Bronchial epithelial cell (primary cell): Measurements from ENCODE around the gene RNU1-4. TPM values are rescaled to one million over a fixed set of nuclear protein-coding genes. Genes with fewer than 3 reads are reported as not detected.
A peak's percentile ranks its signal among the peaks of the same experiment; 100 is the strongest.
"Not testable (repeated sequence)": the region's sequence is repeated elsewhere in the genome, so short reads cannot be mapped to it uniquely, and the experiment has no call there.

Experiments
- DNase-seq: peaks from one replicate; pipeline ENCODE4 v3.0.0-alpha.2; 2010; ENCODE audit warnings: low read depth
- FAIRE-seq: peaks from 2 replicates; lab custom pipeline; 2011; peaks lifted over from hg19 to GRCh38; lab: Jason Lieb, UNC
- H3K27me3 ChIP-seq: 2 replicates; pipeline ENCODE4 v1.5.1; 2011; ENCODE audit warnings: low read length; ENCODE audit not compliant: control insufficient read depth, insufficient read depth
- H3K36me3 ChIP-seq: 2 replicates; pipeline ENCODE4 v1.5.1; 2011; ENCODE audit warnings: low read length; ENCODE audit not compliant: control insufficient read depth, insufficient read depth
- H3K4me3 ChIP-seq: 2 replicates; pipeline ENCODE4 v1.5.1; 2011; ENCODE audit warnings: mild to moderate bottlenecking, low read depth, low read length, control low read depth
- total RNA-seq: library from RNA; depleted of rRNA; stranded (reverse); fragments of >200 nt; gene quantifications from 2 replicates; pipeline ENCODE4 v1.2.1, GENCODE V29; 2014

RNU1-4 gene
- 2,323 and 5,262 TPM in 2 replicates for total RNA-seq

DNA sequence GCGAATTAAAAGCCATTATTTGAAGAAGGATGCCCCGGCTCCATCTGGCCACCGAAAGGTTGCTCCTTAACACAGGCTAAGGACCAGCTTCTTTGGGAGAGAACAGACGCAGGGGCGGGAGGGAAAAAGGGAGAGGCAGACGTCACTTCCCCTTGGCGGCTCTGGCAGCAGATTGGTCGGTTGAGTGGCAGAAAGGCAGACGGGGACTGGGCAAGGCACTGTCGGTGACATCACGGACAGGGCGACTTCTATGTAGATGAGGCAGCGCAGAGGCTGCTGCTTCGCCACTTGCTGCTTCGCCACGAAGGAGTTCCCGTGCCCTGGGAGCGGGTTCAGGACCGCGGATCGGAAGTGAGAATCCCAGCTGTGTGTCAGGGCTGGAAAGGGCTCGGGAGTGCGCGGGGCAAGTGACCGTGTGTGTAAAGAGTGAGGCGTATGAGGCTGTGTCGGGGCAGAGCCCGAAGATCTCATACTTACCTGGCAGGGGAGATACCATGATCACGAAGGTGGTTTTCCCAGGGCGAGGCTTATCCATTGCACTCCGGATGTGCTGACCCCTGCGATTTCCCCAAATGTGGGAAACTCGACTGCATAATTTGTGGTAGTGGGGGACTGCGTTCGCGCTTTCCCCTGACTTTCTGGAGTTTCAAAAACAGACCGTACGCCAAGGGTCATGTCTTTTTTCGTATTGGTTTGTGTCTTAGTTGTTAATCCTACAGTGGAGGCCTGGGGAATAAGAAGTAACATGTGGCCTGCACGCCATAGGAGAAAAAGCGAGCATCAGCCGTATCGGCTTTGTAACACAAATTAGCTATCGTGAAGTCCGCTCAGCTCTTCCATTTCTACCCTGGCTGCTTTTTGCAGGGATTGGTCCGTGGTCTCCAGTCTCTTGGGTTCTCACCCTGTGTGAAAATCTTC lies at the start of gene RNU1-4:
RNU1-4 (plus strand) TSS at position 470 of the 918 bp plus-strand sequence.
- H3K36me3 ChIP-seq, DNase-seq, H3K4me3 ChIP-seq, FAIRE-seq, H3K27me3 ChIP-seq: not testable (repeated sequence)

GRCh38 chr1:16690971-16691682 lies 49.2 kb upstream of the RNU1-4 start:
- not testable (repeated sequence) for DNase-seq, FAIRE-seq, H3K36me3 ChIP-seq, H3K4me3 ChIP-seq, H3K27me3 ChIP-seq

DNA sequence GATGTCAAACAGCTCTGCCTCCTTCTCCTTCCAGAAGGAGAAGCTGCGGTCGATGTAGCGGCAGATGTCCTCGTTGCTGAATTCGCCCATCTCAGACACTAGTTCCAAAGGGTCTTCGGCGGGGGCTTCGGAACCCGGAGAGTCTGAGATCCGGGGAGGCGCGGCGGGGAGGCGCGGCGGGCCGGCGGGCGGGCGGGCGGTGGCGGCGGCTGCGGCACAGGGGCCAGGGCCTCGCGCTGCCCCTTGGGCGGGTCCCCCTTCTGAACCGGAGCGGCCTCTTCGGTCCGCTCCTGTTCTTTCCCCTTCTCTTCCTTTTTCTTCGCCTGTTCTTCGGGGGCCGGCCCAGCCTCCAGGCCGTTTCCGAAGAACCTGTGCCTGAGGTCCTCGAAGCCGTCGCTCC lies 48.0 kb upstream of the RNU1-4 start:
- FAIRE-seq, H3K27me3 ChIP-seq, H3K36me3 ChIP-seq, H3K4me3 ChIP-seq, DNase-seq: not testable (repeated sequence)

DNA sequence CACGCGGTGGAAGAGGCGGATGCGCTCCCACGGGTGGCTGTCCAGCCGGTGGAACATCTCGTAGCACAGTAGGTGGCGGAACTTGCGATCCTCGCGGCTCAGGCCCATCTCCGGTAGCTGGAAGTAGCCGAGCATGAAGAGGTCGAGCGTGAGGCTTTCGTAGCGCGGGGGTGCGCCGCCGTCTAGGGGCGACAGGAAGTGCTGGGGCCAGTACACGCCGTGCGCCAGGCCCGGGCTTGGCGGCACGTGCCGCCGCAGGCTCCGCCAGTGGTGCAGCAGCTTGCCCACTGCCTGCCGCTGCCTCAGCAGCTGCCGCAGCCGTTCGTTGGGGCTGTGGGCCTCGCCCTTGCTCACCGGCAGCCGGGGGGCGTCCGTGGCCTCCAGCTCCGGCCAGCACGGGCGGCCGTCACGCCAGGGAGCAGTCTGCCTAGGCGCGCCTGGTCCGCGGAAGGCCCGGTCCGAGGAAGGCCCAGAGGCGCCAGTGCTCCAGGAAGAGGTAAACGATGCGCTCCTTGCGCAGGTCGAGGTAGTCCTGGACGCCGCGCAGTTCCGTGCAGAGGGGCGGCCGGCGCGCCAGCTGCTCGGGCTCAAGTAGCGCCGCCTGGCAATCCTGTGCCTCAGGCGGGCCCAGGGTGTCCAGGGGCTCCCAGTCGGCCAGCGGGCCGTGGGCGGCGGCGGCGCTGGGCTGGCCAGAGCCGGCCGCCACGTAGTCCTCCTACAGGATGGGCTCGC lies 47.4 kb upstream of the RNU1-4 start:
- not testable (repeated sequence) for H3K4me3 ChIP-seq, DNase-seq, H3K27me3 ChIP-seq, FAIRE-seq, H3K36me3 ChIP-seq

DNA sequence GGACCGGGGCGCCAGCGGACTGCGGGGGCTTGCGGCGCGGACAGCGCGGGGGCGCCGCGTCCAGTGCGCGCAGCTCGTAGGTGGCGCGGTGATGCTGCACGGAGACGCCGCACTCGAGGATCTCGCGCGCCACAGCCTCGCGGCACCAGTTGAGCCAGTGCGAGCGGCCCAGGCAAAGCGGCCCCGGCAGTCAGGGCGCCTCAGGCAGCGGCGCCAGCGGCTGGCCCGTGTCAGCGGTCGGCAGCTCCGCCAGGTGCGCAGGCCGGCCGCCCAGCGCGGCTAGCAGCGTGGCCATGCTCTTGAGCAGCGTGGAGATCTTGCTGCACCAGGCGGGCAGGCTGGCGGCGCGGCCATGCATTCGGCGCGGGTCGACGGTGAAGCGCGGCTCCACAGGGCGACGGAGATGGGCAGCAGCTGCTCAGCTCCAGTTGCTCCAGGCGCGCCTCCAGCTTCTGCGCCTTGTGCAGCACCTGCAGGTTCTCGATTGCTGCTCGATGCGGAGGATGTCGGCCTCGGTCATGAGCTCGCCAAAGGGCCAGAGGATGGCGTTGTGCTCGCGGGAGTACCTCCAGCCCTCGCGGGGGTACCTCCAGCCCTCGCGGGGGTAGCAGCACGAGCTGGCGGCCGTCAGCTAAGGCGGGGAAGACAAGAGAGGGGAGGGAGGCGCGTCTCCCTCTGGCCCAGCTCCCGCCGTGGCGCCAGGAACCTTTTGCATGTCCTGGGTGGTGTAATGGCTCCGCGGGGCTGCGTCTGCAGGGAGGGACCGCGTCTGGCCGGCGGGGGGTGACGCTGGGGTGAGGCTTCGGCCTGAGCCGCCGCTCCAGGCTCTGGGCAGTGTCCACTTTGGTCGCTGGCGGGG lies 46.6 kb upstream of the RNU1-4 start:
- H3K27me3 ChIP-seq, H3K36me3 ChIP-seq, FAIRE-seq, DNase-seq, H3K4me3 ChIP-seq: not testable (repeated sequence)

- not testable (repeated sequence) for H3K27me3 ChIP-seq, H3K36me3 ChIP-seq, H3K4me3 ChIP-seq, DNase-seq
- FAIRE-seq, result peak; percentile 98
These were observed 46.0 kb upstream of the RNU1-4 start for GRCh38 chr1:16694308-16694702.

DNA sequence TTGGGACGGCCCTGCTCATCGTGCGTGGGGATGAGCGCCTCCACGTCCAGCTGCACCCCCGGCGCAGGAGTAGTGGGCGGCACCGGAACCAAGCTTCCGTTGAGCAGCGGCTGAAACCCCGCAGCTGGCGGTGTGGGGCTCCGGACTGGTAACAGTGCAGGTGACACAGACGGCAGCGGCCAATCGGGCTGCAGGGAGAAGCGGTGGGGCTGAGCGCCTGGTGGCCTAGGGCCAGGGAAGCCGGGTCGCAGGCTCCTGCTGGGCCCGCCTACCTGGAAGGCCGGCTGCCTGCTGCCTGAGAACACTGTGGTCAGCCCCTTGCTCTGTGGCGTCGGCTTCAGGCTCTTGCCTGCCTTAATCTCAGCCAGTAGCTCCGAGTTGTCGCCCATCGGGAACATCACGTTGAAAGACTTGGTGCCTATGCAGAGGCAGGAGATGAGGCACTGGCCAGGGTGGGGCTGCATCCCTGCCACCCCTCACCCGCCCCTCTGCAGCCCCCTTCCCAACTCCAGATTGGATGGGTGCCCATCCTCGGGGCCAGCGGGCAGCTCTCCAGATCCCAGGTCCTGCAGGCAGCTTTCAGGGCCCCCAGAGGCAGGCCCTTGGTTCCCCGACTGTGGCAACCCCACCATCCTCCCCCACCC lies 43.7 kb upstream of the RNU1-4 start:
- not testable (repeated sequence) for H3K36me3 ChIP-seq, FAIRE-seq, H3K27me3 ChIP-seq, H3K4me3 ChIP-seq, DNase-seq

DNA sequence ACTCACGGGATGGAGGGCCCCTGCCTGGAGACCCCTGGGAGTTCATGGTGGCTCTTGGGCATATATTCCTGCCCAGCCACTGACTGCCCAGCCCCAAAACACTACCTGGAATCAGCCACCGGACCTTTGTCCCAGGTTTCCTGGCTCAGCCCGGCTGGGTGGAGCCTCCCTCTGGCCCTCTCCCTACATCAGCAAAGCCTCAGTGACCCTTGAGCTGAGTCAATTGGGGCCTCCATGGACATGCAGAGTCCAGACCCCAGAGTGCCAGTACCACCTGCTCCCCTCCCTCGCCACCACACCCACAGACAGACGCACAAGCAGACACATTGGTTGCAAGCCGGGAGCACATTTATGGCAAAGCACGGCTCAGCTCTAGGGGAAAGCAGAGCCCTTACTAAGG lies 43.2 kb upstream of the RNU1-4 start:
- FAIRE-seq, result peak; percentile 77
- not testable (repeated sequence) for DNase-seq, H3K4me3 ChIP-seq, H3K36me3 ChIP-seq, H3K27me3 ChIP-seq

- not testable (repeated sequence) for H3K36me3 ChIP-seq, FAIRE-seq, H3K27me3 ChIP-seq, H3K4me3 ChIP-seq, DNase-seq
These were observed 40.9 kb upstream of the RNU1-4 start for GRCh38 chr1:16699440-16699839.

GRCh38 chr1:16700138-16700895 lies 40.0 kb upstream of the RNU1-4 start:
- not testable (repeated sequence) for H3K36me3 ChIP-seq, DNase-seq, FAIRE-seq, H3K4me3 ChIP-seq, H3K27me3 ChIP-seq

GRCh38 chr1:16701189-16701588 lies 39.1 kb upstream of the RNU1-4 start:
- not testable (repeated sequence) for H3K4me3 ChIP-seq, DNase-seq, FAIRE-seq, H3K27me3 ChIP-seq, H3K36me3 ChIP-seq

DNA sequence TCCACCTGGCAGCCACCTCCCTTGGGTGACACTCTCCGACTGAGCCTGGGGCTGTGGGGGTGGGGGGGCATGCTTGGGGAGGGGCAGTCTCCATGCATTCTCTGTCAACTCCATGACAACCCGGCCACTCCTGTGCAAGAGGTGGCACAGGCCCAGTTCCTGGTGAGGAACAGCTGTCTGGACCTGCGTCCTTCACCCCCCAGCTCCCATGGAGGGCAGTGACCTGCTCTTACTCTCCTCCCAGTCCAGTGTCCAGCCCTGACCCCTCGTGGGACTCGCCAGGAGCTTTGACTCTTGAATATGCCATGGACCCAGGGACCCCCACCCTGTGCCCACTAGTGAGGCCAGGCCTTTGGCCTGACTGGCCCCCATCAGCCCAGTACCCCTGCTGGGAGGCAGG lies 38.0 kb upstream of the RNU1-4 start:
- not testable (repeated sequence) for H3K4me3 ChIP-seq, H3K27me3 ChIP-seq, FAIRE-seq, DNase-seq, H3K36me3 ChIP-seq
